SH-SY5Y (cell line): ENCODE results near the gene IGFBP7.

Experiments used
- GATA2 ChIP-seq: IDR thresholded peaks from 2 replicates; pipeline ENCODE4 v1.6.1; 2011; ENCODE audit warnings: mild to moderate bottlenecking, low read depth, low read length
- GATA3 ChIP-seq: IDR thresholded peaks from 2 replicates; pipeline ENCODE4 v1.6.1; 2011; ENCODE audit warnings: low read depth, mild to moderate bottlenecking, low read length, moderate library complexity

- TF ChIP-seq GATA3 (no peak), GATA2 (no peak)
Measured at GRCh38 chr4:57085278-57085677, 24.9 kb downstream of the IGFBP7 start.
